CD4-positive, CD25-positive, alpha-beta regulatory T cell (primary cell): ENCODE data around the gene SPATA31A6. TPM values are rescaled to one million over a fixed set of nuclear protein-coding genes. Genes with fewer than 3 reads are reported as not detected.
"Not testable (repeated sequence)": the region's sequence is repeated elsewhere in the genome, so short reads cannot be mapped to it uniquely, and the experiment has no call there.

Source experiments
- ATAC-seq, 2 donors: fragments of 150-1000 bp; cut with Tn5 transposase; one replicate each; pipeline ENCODE4 v1.10.0; 2021; ENCODE audit warnings: low read depth in 2 of 2, moderate number of reproducible peaks in 2 of 2, moderate library complexity in 1 of 2
- DNase-seq, 3 donors: peaks; one replicate each; pipeline versions ENCODE4 v3.0.0 to v3.0.0-alpha.2; 2012 to 2022; ENCODE audit warnings: mixed read lengths in 1 of 3
- H3K27ac ChIP-seq: one replicate; pipeline ENCODE4 v1.7.0; 2013; ENCODE audit warnings: mild to moderate bottlenecking, low read length; ENCODE audit not compliant: insufficient read depth, poor library complexity, severe bottlenecking
- H3K27me3 ChIP-seq: one replicate; pipeline ENCODE4 v1.7.0; 2013; ENCODE audit warnings: low read length; ENCODE audit not compliant: control insufficient read depth, insufficient read depth
- H3K36me3 ChIP-seq: one replicate; pipeline ENCODE4 v1.7.0; 2013; ENCODE audit warnings: mild to moderate bottlenecking, low read length, moderate library complexity; ENCODE audit not compliant: control insufficient read depth, insufficient read depth
- H3K4me1 ChIP-seq: 2 replicates; pipeline ENCODE4 v1.7.0; 2013; ENCODE audit warnings: mild to moderate bottlenecking, low read length; ENCODE audit not compliant: insufficient read depth, control insufficient read depth, poor library complexity, severe bottlenecking
- H3K4me3 ChIP-seq: one replicate; pipeline ENCODE4 v1.7.0; 2013; ENCODE audit warnings: low read depth, mild to moderate bottlenecking, low read length, moderate library complexity
- H3K9me3 ChIP-seq, 2 experiments: 1 replicate in 1 of 2; 2 replicates in 1 of 2; pipeline ENCODE4 v1.7.0; 2013; ENCODE audit warnings: low read length in 2 of 2, mild to moderate bottlenecking in 1 of 2, moderate library complexity in 1 of 2; ENCODE audit not compliant: control insufficient read depth in 2 of 2
- H3K27ac Mint-ChIP-seq, 3 donors: one replicate each; pipeline ENCODE4 v1.8.0; 2020 to 2022; ENCODE audit warnings: mild to moderate bottlenecking in 3 of 3, mixed read lengths in 3 of 3, moderate library complexity in 2 of 3
- H3K27me3 Mint-ChIP-seq: one replicate; pipeline ENCODE4 v1.8.0; 2022; ENCODE audit warnings: mild to moderate bottlenecking, mixed read lengths
- H3K36me3 Mint-ChIP-seq: one replicate; pipeline ENCODE4 v1.8.0; 2020; ENCODE audit warnings: mixed read lengths
- H3K4me1 Mint-ChIP-seq, 4 donors: one replicate each; pipeline ENCODE4 v1.8.0; 2020 to 2022; ENCODE audit warnings: mixed read lengths in 4 of 4, mild to moderate bottlenecking in 1 of 4
- H3K4me3 Mint-ChIP-seq, 4 donors: one replicate each; pipeline ENCODE4 v1.8.0; 2020 to 2022; ENCODE audit warnings: mild to moderate bottlenecking in 4 of 4, mixed read lengths in 4 of 4, moderate library complexity in 3 of 4
- H3K9me3 Mint-ChIP-seq, 7 donors: one replicate each; pipeline ENCODE4 v1.8.0; 2020 to 2022; ENCODE audit warnings: mixed read lengths in 7 of 7, mild to moderate bottlenecking in 3 of 7, moderate library complexity in 2 of 7
- polyA plus RNA-seq, 4 donors: library from polyadenylated mRNA; unstranded; fragments of 300-500 nt; fragmentation: Illumina TruSeq; gene quantifications; one replicate each; pipeline ENCODE4 v1.2.3, GENCODE V29; 2021
- total RNA-seq: library from RNA; stranded (reverse); gene quantifications from one replicate; pipeline ENCODE4 v1.2.3, GENCODE V29; 2022

The SPATA31A6 gene
- total and polyA plus RNA-seq, 5 donors from 2014 or later = not detected

GRCh38 chr9:42237381-42237780 lies 53.9 kb downstream of the SPATA31A6 start:
- H3K9me3 Mint-ChIP-seq, H3K27ac ChIP-seq, H3K4me1 ChIP-seq, H3K27ac Mint-ChIP-seq, H3K27me3 ChIP-seq, ATAC-seq, H3K4me3 ChIP-seq, H3K4me1 Mint-ChIP-seq, DNase-seq, H3K36me3 Mint-ChIP-seq, H3K9me3 ChIP-seq, H3K4me3 Mint-ChIP-seq, H3K36me3 ChIP-seq, H3K27me3 Mint-ChIP-seq: not testable (repeated sequence)

- not testable (repeated sequence) for H3K27me3 Mint-ChIP-seq
These were observed 55.4 kb downstream of the SPATA31A6 start for GRCh38 chr9:42238862-42239261.

More at GRCh38 chr9:42238862-42239261, 55.4 kb downstream of the SPATA31A6 start:
- H3K4me3 Mint-ChIP-seq, H3K36me3 Mint-ChIP-seq, H3K9me3 Mint-ChIP-seq, H3K36me3 ChIP-seq, DNase-seq, H3K4me1 ChIP-seq, H3K4me1 Mint-ChIP-seq, H3K27ac ChIP-seq, H3K4me3 ChIP-seq, ATAC-seq, H3K9me3 ChIP-seq, H3K27me3 ChIP-seq: not testable (repeated sequence)
- H3K27ac Mint-ChIP-seq = peak overlapping the region in 1 of 3 donors; percentile 20

Other genes with a start within 250 kb of the SPATA31A6 start
- gene CNTNAP3B, start 54.2 kb upstream of the SPATA31A6 start, total RNA-seq = not detected
- not detected for gene CNTNAP3B, start 54.2 kb upstream of the SPATA31A6 start, polyA plus RNA-seq